Measurements from ENCODE around the gene ZNF276.
A peak's percentile ranks its signal among the peaks of the same experiment; 100 is the strongest.
"Not testable (repeated sequence)": the region's sequence is repeated elsewhere in the genome, so short reads cannot be mapped to it uniquely, and the experiment has no call there.

Gene ZNF276

DNA sequence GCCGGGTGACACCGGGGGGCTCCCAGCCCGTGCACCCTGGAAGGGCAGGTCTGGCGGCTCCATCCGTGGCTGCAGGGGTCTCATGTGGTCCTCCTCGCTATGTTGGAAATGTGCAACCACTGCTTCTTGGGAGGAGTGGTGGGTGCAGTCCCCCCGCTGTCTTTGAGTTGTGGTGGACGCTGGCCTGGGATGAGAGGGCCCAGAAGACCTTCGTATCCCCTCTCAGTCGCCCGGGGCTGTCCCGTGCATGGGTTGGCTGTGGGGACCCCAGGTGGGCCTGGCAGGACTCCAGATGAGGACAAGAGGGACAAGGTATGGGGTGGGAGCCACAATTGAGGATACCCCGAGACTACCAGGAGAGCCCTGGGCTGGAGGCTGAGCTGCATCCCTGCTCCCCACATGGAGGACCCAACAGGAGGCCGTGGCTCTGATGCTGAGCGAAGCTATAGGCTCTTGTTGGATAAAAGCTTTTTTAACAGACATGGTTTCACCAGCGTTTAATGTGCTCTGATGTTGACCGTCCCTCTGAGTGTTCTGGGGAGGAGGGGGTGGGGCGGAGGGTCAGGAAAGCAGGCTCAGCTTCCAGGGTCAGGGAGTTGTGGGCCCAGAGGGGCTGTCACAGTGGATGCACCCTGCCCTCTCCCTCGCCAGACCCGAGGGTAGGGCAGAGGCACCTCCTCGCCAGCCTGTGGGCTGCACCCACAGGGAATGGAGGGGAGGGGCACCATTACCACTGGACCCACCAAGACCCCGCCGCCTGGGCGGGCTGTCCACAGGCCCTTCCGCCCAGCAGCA lies 25.3 kb upstream of the ZNF276 start:
- no peak for DNase-seq (ENCODE audit: low spot score)

DNA sequence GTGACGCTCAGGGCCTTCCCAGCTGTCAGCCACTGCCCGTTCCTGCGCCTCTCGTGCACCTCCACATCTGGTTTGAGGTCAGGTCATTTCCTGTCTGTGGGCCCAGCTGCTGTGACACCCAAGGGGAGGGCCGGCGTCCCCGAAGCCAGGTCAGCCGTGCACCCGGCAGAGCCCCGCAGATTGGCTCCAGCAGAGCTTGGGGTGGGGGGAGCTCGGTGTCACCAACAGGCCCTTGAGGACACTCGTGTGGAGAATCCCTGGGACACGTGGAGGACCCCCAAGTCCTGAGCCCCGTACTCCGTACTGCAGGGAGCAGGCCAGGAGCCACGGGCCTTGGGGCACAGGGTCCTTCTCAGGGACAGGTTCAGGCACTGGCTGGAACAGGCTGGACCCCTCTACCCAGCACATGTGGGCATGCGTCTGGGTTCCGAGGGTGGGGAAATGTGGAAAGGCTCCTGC lies 24.6 kb upstream of the ZNF276 start:
- DNase-seq (ENCODE audit: low spot score), result no peak

DNA sequence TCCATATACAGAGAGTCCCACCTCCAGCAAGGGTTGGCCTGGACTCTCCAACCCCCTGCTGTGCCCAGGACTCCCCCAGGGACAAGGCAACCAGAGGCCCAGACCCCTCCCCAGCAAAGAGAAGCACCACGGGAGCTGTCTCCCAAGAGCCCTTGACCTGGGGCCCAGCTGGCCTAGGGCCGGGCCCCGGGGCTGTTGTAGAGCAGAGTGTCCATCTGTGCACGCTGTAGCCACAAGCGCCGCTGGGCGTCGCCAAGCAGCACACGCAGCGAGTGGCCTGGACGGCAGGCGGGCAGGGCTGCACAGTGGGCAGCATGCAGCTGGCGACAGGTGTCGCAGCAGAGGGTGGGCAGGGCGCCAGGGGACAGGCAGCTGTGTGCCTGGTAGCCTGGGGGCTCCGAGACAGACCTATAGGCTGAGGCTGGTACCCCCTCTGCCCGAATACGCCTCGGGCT lies 24.1 kb upstream of the ZNF276 start:
- no peak for DNase-seq (ENCODE audit: low spot score)

DNA sequence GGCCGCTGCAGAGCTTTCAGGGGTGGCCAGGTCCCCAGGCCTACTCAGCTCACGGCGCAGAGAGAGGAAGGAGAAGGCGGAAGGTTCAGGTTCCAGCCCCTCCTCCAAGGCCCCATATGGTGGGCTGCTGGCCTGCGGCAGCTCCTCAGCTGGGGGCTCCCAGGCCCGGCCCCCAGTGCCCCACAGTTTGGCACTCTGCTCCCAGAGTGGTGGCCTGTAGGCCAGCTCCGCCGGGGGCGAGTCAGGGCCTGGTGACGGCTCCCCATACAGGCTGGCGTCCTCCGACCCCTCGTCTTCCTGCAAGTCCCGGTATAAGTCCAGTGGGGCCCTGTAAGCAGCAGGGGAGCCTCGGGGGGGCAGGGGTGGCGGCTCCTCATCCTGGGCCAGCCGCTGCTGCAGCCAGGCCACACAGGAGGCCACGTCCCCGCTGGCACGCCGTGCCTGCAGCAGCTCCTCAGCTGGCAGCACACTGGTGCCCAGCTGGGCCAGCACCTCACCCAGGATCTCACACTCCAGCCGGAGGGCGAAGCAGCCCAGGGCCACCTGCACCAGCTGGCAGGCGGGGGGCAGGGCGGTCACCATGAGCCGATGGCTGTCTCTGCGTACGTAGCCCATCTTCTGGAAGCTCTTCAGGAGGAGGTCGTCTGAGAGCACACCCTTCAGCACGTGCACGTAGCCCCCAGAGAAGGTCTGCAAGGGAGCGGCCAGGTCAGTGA lies 23.6 kb upstream of the ZNF276 start:
- DNase-seq (ENCODE audit: low spot score), result no peak

DNA sequence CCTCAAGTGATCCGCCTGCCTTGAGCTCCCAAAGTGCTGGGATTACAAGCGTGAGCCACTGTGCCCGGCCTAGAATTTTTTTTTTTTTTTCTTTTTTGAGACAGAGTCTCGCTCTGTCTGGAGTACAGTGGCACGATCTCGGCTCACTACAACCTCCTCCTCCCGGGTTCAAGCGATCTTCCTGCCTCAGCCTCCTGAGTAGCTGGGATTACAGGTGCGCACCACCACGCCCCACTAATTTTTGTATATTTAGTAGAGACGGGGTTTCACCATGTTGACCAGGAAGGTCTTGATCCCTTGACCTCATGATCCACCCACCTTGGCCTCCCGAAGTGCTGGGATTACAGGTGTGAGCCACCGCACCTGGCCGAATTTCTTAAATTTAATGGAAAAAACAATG lies 22.6 kb upstream of the ZNF276 start:
- DNase-seq (ENCODE audit: low spot score), result not testable (repeated sequence)

DNA sequence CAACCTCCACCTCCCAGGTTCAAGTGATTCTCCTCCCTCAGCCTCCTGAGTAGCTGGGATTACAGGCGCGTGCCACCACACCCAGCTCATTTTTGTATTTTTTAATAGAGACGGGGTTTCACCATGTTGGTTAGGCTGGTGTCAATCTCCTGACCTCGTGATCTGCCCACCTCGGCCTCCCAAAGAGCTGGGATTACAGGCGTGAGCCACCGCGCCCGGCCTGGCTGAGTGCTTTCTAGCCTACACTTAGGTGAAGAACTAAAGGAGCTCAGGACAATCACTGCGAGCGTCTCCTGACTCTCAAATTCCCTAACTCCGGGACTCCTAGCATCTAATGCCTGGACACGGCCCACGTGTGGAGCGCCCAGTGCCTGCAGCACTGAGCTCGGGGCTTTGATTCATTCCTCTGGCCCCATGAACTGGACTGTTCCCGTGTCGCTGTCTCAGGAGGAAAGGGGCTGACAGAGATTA lies 21.7 kb upstream of the ZNF276 start:
- DNase-seq (ENCODE audit: low spot score), result not testable (repeated sequence)

DNA sequence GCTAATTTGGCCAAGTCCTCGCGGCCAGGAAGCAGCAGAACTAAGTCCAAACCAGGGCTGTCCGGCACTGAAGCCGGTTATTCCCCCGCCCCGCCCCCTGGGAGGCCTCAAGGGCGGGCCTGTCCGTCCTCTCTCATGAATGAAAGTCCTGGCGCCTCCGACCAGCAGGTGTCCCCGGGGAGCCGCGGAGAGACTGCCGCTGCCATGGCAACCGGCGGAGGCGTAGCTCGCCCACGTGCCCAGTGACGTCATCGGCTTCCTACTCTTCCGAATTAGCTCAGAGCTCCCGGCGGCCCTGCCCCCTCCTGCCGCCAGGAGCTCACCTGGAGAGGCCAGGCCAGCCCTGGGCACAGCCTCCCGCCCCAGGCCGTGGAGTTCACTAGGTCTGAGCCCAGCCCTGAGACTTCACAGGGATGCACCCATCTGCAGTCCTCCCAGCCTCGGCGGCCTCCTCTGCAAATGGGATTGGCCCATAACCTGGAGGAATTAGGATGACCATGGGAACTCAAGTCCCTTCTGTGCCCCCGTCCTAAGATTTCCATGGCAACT lies 21.2 kb upstream of the ZNF276 start:
- DNase-seq (ENCODE audit: low spot score), result peak; percentile 96

DNA sequence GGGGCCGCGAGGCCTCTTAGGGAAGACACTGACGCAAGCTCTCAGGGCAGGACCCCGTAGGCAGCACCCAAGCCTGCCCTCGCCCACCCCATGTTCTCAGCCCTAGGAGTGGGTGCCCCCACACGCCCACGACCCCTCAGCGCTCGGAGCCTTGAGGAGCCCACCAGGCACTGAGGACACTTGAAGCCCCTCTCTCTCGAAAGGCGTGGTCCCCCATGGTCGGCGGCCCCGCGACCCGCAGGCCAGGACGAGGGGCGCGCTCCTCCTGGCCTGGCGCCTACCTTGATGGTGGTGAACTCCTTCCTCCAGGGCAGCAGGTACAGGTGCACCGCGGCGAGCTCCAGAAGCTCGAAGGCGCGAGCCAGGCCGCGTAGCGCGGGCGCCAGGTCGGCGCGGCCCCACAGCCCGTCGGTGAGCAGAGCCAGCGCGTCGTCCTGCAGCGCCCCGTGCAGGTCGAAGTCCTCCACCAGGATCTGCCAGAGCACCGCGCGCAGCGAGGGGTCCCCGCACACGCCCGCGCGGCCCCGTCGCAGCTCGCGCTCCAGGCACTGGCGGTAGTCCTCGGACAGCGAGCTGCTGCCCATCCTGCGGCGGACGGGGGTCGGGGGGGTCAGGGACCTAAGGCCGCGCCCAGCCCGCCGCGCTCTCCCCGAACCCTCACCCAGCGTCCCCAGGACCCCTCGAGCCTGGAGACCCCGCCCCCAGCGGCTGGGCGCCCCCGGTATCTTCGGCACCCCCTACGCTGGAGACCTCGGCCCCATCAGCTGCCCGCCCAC lies 20.5 kb upstream of the ZNF276 start:
- DNase-seq (ENCODE audit: low spot score), result peak; percentile 63

DNA sequence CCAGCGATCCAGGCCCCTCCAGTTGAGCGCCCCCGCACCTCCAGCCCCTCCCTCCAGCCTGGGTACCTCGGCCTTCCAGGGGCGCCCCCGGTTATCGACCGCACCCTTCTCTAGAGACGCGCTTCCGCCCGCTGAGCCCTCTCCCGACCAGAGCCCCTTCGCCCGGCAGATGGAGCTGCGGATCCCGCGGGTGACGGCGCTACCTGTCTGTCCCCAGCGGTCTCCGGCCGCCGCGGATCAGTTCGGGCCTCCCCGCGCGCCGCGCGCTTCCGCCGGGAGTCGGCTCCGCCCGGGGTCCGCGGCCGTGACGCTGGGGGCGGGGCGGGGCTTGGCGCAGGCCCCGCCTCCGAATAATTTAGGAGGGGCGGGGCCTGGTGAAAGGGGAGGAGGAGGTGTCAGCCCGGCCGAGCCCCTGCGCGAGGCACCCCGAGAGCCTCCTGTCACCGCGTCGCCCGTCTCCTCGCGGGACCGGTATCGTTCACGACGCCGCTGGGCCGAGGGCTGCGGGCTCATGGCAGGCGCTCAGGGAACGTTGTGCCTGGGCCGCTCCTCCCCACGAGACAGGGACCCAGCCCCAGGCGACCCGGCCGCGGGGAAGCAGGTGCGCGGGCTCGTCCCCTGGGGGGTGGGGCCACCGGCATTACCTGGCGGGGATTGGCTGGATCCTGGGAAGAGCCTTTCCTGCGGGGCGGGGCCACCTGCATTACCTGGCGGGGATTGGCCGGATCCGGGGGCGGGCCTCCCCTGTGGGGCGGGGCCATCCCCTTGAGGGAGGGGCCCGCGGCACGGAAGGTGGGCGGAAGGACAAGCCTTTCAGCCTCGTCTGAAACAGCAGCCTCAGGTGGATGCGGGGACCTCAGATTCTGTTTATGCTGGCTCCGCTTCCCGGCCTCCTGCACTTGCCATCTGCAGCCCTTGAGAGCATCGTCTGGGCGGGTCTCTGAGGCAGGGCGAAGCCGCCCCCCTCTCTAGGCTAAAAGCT lies 19.6 kb upstream of the ZNF276 start, which contains the start of gene SPATA2L:
Gene SPATA2L (minus strand): TSS at position 281 of the 982 bp plus-strand sequence. CDS start 473 bp downstream, outside the sequence.
- DNase-seq (ENCODE audit: low spot score), result peak; percentile 90

DNA sequence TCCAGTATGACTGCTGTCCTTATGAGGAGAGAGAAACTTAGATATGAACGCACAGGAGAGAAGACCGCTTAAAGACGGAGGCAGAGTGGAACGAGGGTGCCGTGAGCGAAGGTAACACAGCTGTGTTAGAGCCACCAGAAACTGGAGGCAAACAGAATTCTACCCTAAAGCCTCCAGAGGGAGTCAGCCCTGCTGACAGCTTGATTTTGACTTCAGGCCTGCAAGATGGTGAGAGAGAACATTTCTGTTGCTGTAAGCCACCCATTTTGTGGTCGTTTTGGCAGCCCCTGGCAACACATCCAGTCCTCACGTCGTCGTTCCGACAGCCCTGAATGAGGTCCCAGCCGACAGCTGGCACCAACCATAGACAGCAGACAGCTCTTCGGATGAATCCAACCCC lies 17.1 kb upstream of the ZNF276 start:
- no peak for DNase-seq (ENCODE audit: low spot score)

DNA sequence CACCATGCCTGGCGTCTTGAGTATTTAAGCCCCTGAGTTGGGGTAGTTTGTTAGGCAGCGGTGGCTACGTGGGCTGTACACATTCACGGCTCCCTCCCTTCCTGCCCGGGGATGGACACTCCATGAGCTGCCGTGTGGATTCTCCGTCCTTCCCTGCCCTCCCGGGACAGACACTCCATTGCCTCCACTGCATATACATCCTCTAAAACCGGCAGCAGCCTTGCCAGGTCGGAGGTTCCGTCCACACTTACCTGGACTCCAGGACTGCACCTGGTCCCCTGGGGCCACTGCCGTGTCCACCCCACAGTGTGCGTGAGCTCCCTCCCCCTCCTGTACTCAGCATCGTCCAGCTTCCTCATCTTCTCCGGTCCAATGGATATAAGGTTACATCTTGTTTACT lies 16.3 kb upstream of the ZNF276 start:
- DNase-seq (ENCODE audit: low spot score), result no peak

DNA sequence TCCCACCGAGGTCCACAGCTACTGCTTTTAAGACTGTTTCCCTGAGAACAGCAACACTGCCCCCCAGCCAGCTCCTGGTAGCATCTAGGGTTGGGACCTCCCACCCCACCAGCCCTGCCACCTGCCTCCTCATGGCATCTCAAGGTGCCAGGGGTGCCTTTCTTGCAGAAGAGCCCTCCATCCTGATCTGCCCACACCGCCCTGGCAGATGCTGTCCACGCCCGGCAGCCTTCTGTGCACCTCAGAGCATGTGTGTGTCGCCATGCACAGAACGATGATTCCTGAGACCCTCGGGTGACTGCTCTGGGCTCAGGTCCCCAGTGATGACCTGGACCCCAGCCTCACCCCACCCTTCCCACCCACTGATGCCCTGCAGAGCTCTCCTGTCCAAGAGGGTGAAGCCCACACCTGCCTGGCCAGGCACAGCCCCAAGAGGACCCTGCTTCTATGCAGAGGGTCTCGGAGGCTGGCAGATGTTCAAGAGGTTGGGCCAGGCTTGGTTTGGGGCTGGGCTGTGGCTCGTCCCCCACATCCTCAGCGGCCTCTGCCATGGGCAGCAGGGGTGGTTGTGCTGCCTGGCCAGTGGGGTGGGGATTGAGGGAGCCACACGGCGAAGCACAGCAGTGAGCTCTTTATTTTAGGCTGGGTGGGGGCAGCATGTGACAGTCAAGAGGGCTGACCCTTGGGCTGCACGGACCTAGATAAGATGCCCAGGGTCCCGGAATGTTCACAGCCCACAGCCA lies 14.6 kb upstream of the ZNF276 start:
- no peak for DNase-seq (ENCODE audit: low spot score)

DNA sequence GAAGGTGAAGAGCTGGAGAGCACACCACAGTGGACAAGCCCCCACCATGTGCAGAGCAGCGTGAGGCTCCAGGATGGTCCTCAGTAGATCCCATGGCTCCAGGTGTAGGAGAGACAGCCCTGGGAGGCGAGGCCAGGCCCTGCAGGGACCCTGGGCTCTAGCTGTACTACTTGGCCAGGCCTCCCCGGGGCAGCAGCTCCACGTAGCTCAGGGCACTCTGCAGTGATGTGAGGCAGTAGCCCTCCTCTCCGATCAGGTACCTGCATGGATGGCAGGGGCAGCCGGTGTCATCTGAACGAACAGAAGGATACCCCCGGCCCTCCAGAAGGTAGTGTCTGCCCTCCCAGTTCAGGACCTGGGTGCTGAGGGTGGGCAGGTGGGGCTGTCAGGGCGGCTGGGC lies 13.6 kb upstream of the ZNF276 start:
- DNase-seq (ENCODE audit: low spot score), result no peak

DNA sequence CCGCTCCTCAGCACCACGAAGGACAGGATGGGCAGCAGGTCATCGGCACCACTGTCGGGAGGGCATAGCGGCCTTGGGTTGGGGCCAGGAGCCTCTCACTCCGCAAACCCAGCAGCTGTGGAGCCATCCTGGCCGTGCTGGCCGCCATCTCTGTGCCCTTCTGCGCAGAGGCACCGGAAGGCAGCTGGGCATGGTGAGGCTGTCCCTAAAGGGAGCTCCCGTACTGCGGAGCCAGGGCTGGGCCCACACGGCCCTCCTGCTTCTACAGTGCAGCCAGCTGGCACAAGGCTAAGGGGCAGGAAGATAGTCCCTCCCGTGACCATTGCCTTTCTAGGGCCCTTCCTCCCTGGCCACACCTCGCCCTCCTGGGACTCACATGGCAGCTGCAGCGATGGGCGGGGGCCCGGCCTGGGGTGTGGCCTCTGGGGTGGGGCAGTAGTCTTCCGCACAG lies 12.8 kb upstream of the ZNF276 start:
- DNase-seq (ENCODE audit: low spot score), result no peak

DNA sequence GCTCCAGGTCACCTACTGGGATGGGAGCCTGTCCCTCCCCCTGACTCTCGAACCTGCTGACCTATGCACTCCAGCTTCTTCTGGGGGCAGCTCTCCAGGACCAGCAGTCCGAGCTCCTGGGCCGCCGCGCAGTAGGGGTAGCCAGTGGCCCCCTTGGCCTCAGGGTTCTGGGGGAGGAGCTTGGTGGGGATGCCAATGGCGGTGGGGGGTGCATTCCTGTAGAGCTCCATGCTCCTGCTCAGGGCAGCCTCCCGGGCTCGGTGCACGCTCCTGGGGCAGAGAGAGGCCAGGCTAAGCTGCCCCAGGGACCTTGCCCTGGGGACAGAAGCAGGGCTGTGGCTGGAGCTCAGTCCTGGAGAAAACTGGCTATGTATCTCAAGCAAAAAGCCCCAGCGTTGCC lies 12.2 kb upstream of the ZNF276 start:
- DNase-seq (ENCODE audit: low spot score), result no peak

DNA sequence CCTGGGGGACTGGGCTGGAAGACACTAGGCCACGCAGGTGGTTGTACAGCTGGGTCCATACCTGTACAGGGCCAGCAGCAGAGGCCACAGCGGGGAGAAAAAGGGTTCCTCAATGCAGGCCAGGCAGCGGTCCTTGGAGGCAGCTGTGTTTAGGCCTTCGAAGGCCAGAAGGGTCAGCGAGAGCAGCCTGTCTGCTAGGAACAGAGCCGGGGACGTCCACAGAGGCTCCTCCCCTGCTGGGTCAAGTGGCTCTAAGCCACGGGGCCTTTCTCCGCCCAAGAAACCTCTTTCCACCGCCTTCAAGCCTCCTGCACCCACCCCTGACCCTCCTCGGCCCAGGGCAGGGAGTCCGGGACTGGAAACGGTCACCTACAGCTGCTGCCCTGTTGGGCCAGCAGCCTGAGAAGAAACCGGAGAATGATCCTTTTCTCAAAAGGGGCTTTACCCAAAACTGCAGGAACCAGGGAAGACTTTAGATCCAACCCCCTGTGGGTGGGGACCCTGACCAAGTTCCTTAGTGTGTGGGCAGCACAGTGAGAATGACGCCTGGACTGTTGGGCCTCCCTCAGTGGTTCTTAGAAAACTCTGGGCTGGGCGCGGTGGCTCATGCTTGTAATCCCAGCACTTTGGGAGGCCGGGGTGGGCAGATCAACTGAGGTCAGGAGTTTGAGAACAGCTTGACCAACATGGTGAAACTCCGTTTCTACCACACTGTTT lies 11.5 kb upstream of the ZNF276 start:
- DNase-seq (ENCODE audit: low spot score), result no peak

DNA sequence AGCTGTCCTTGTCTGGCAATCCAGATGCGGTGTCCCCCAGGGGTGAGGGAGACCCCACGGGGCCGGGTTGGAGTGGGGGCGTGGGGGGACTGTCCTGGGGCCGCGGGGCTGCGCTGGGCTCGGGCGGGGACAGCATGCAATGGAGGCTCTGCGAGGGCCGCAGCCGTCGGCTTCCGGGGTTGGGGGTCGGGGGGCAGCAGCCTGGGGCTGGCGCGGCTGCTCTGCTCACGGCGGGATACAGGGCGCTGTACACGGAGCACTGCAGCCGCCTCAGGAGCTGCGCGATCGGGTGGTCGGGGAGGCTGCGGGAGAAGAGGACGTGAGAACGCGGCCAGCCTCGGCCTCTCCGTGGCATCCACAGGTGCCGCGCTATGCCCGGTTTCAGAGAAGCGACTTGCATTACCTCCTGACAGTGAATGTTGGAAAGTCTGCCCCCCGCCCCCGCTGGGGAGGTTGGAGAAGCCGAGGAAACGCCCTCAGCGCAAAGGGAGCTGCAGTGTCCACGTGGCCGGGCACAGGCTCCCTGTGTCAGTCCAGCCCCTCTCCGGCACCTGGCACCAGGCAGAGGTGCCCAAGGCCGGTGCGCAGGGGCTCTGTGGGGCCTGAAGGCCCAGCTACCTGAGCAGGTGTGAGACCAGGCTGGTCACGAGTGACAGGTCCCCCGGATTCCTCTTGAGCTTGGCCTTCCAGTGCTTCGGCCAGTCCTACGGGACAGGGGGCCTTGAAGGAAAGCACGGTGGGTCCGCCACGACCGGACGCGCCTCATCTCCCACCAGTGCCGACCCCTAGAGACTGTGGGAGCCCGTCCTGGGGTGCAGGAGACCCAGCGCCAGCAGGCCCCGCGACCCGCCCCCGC lies 10.4 kb upstream of the ZNF276 start:
- DNase-seq (ENCODE audit: low spot score), result no peak

DNA sequence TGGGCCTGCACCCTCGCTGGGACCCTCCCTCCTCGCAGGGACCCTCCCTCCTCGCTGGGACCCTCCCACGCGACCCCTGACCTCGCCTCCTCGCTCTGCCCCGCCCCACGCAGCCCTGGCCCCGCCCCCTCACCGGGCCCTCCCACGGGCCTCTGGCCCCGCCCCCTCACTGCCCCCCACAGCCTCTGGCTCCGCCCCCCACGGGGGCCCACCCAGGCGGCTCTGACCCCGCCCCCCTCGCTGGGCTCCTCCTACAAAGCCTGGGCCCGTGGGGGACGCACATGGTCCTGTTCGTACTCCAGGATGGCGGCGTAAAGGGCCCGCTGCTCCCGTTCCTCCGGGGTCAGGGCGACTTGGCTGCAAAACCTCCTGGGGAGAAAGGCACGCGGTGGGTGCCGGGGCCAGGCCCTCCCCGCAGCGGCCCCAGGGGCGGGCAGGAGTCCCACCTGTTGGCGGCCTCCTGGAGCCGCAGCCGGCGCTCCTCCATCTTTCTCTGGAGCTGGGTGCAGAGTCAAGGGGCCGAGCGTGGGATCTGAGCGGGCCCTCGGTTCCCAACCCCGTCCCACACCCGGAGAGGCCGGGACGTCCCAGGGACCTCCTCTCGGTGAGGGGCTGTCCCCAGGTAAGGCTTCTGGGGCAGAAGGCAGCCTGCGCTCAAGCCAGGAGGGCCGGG lies 9.6 kb upstream of the ZNF276 start:
- DNase-seq (ENCODE audit: low spot score), result peak; percentile 78

All from hepatic stellate cell (primary cell).